HepG2 (cell line): ENCODE measurements around the gene TRIM15.

Source experiments
- CENPX ChIP-seq: sonication (generic); formaldehyde crosslinking; IDR thresholded peaks from 2 replicates; pipeline ENCODE4 v1.9.0; 2021; ENCODE audit warnings: mild to moderate bottlenecking, missing genetic modification reagents, moderate library complexity
- GLI4 ChIP-seq: sonication (generic); formaldehyde crosslinking; IDR thresholded peaks from 2 replicates; pipeline ENCODE4 v1.5.1; 2020; ENCODE audit warnings: missing genetic modification reagents, mild to moderate bottlenecking, moderate library complexity, borderline replicate concordance
- HNF4G ChIP-seq, 2 experiments: sonication (generic) in 1 of 2; formaldehyde crosslinking in 1 of 2; IDR thresholded peaks; 2 replicates each; pipeline versions ENCODE4 v1.4.0 to v1.6.1; 2011 to 2020; ENCODE audit warnings: borderline replicate concordance in 2 of 2, low read depth in 2 of 2, mild to moderate bottlenecking in 2 of 2, low read length in 1 of 2, missing genetic modification reagents in 1 of 2, moderate library complexity in 1 of 2
- MEIS2 ChIP-seq: sonication (generic); formaldehyde crosslinking; IDR thresholded peaks from 2 replicates; pipeline ENCODE4 v1.9.0; 2021; ENCODE audit warnings: mild to moderate bottlenecking, missing genetic modification reagents
- POLR2AphosphoS5 ChIP-seq: IDR thresholded peaks from 2 replicates; pipeline ENCODE4 v1.6.1; 2012; ENCODE audit warnings: low read depth, low read length
- ZNF768 ChIP-seq: sonication (generic); formaldehyde crosslinking; IDR thresholded peaks from 2 replicates; pipeline ENCODE4 v1.4.0; 2020; ENCODE audit warnings: missing genetic modification reagents
- ZNF772 ChIP-seq: sonication (generic); formaldehyde crosslinking; IDR thresholded peaks from 2 replicates; pipeline ENCODE4 v1.5.0; 2020; ENCODE audit warnings: mild to moderate bottlenecking, missing genetic modification reagents
- TF ChIP-seq, protein P1 (sequence below): sonication (generic); formaldehyde crosslinking; IDR thresholded peaks from 2 replicates; pipeline ENCODE4 v1.5.0; 2020; ENCODE audit warnings: mild to moderate bottlenecking, missing genetic modification reagents, moderate library complexity

DNA sequence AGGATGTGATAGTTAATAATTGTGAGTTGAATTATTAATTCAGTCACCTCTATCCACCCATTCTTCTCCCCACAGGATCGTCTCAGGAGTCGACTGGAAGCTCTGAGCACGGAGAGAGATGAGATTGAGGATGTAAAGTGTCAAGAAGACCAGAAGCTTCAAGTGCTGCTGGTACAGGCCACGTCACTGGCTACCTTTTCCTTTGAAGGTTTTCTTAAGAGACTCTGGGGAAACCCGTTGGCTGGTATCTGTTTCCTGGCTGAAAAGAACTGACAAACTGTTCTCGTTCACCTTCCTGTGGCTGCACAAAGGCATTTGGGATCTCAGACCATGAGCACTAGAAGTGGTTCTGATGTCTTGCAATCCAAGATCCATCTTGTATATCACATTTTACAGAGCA, 3.8 kb downstream of the TRIM15 start:
- no peak for TF ChIP-seq CENPX (CRISPR knock-in tag)
- no peak for TF ChIP-seq HNF4G (IDR thresholded peaks at IDR 0.05; ENCODE audit: borderline replicate concordance, low read depth, low read length)
- TF ChIP-seq HNF4G (CRISPR knock-in tag; IDR thresholded peaks at IDR 0.05; ENCODE audit: borderline replicate concordance, low read depth), result no peak
- no peak for TF ChIP-seq GLI4 (CRISPR knock-in tag)
- no peak for TF ChIP-seq MEIS2 (CRISPR knock-in tag)
- TF ChIP-seq, protein P1, sequence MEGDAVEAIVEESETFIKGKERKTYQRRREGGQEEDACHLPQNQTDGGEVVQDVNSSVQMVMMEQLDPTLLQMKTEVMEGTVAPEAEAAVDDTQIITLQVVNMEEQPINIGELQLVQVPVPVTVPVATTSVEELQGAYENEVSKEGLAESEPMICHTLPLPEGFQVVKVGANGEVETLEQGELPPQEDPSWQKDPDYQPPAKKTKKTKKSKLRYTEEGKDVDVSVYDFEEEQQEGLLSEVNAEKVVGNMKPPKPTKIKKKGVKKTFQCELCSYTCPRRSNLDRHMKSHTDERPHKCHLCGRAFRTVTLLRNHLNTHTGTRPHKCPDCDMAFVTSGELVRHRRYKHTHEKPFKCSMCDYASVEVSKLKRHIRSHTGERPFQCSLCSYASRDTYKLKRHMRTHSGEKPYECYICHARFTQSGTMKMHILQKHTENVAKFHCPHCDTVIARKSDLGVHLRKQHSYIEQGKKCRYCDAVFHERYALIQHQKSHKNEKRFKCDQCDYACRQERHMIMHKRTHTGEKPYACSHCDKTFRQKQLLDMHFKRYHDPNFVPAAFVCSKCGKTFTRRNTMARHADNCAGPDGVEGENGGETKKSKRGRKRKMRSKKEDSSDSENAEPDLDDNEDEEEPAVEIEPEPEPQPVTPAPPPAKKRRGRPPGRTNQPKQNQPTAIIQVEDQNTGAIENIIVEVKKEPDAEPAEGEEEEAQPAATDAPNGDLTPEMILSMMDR (CRISPR knock-in tag), result no peak
- TF ChIP-seq POLR2AphosphoS5, result no peak
- no peak for TF ChIP-seq ZNF772
- TF ChIP-seq ZNF768 (CRISPR knock-in tag), result no peak
